G401 (cell line): Measurements from ENCODE around the gene C16orf95. TPM values are rescaled to one million over a fixed set of nuclear protein-coding genes. Genes with fewer than 3 reads are reported as not detected.
"Not testable (repeated sequence)": the region's sequence is repeated elsewhere in the genome, so short reads cannot be mapped to it uniquely, and the experiment has no call there.

Source experiments
- DNase-seq: peaks from one replicate; pipeline ENCODE4 v3.0.0-alpha.2; 2015; ENCODE audit warnings: low spot score
- in situ Hi-C: cut with HindIII; loops from 2 replicates; pipeline ENCODE4 v1.10.0; 2016; ENCODE audit warnings: low sequenced_read_pairs, mixed read lengths
- total RNA-seq: library from RNA; depleted of rRNA; stranded (reverse); fragments of >200 nt; shearing (Covaris generic); gene quantifications from 2 replicates; pipeline ENCODE4 v1.2.3, GENCODE V29; 2014; rRNA removed

C16orf95 gene, protein sequence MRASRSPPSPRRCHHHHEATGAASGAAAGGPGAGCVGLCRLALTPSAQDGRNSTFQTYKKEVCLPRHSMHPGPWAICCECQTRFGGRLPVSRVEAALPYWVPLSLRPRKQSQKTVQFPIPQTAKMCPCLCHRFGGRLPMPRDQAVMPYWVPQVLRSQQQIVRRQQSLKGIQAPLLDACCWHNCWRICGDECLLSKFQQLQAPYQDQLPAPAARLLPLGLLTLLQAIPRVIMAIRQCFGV
- total RNA-seq, result 7.0 and 14.2 TPM in 2 replicates

DNA sequence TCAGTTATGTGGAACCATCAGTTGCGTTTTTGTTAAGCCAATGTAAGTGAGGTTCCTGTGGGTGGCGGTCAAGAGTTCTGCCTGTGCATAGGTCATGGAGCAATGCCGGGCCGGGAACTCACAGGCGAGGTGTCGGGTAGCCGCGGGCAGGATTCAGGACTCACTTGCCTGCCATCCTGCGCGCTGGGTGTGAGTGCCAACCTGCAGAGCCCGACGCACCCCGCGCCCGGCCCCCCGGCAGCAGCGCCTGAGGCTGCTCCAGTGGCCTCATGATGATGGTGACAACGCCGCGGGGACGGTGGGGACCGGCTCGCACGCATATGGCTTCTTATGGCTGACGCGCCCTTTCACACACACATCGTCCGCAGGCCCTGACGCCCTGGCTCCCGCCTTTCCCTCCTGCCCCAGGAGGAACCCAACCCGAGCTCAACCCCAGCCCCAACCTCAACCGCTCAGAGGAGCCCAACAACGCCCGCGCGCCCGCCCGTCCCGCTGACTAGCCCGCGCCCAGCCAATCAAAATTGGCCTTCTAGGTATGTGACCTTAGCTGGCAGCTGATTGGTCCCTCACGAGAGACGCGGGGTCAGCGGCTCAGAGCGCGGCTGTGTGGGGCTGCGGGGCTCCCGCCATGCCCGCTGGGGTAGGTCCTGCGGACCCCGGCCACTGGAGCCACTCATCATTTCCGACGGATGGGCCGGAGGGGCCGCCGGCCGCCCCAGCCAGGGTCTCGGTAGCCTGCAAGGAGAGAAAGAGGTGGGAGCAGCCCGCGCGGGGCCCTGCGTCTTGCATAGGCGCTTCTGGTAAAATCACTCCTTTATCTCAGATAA, at the start of gene C16orf95:
C16orf95 (minus strand) TSS at position 470 of the 827 bp plus-strand sequence; CDS start at position 320, 150 bp downstream.
- in situ Hi-C loops, result no loop called here
- DNase-seq, result peak; percentile 96

DNA sequence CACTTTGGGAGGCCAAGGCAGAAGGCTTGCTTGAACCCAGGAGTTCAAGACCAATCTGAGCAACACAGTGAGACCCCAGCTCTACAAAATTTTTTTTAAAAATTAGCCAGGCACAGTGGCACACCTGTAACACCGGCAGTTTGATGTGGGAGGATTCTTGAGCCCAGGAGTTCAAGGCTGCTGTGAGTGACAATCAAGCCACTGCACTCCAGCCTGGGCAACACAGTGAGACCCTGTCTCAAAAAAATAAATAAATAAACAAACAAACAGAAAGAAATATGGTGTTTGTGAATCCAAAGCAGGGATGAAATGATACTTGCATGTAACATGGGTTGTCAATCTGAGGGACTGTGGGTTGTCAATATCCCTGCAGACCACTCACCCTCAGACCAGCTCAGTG, 49.7 kb upstream of the C16orf95 start:
- in situ Hi-C loops, result no loop called here

DNA sequence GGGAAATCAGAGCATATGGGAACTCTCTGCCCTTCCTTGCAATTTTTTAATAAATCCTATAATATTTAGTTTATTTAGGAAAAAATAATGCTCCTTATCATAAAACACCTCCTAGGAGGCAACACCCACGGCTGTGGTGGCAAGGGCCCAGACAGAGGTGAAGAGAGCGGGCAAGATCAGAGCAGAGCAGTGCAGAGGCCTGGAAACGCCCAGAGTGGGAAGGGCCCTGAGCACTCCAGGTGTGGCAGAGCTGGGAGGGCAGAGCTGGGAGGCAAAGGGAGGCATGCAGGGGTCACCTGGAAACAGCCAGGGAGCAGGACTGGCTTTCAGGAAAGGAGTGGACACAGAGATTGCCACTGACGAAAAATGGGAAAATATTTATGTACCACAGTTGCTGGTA, 49.1 kb upstream of the C16orf95 start:
- in situ Hi-C loops, result no loop called here
- DNase-seq, result no peak

More for the DNA sequence above, 49.7 kb upstream of the C16orf95 start:
- no peak for DNase-seq

DNA sequence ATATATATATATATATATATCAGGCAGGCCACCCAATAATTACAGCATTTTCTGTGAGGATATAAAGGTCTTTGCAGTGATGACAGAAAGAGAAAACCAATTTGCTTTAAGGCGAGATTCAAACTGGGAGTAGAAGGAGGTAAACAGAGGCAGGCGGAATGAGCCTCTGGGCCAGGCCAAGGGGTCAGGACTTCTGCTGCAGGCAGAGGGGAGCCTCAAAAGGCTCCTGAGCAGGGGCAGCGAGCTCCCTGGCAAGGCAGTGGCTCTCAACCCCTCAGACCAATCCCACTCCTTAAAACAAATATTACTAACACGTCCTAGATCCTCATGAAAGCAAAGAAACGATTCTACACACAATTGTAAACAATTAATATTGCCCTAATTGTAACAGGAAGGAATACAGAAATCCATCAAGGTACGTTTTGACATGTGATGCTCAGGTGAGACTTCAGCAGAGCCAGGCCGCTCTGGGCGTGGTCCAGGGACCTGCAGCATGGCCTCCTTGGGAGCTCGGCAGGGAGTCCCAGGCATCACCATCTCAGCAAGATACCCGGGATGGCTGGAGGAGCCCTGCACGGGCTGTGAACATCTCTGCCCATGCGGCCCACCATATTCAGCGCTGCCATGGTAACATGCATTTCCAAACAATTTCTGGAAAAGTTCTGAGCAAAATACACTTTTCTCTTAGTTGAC, 48.0 kb upstream of the C16orf95 start:
- no peak for DNase-seq
- in situ Hi-C loops, result no loop called here

DNA sequence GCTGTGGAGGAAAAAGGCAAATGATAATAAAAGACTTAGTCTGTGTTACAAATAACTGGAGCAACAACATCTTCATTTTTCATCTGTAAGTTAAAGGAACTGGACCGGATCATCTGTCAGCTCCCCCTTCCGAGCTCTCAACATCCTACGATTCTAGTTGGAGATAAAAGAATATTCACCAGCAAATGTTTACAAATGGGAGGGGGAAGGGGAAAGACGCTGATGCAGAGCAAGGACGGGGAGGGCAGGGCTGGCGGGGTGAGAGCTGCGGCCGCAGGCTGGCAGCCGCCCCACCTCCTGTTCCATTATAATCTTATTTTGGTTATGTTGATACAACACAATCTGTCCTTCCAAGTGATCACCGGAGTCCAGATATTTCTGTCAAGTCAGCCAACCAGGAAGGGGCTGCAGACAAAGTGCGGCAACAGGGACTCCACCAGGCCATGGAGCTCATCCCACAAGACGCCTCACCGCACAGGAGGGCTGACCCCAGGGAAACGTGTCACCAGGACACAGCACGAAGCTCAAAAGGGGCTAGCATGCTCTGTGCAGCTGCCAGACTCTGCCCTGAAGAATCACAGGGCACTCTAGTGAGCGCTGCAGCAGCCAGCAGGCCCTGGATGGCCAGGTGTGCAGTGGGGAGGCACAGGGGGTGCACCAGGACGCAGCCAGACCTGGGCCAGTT, 46.7 kb upstream of the C16orf95 start:
- in situ Hi-C loops, result no loop called here
- peak; percentile 96 for DNase-seq

DNA sequence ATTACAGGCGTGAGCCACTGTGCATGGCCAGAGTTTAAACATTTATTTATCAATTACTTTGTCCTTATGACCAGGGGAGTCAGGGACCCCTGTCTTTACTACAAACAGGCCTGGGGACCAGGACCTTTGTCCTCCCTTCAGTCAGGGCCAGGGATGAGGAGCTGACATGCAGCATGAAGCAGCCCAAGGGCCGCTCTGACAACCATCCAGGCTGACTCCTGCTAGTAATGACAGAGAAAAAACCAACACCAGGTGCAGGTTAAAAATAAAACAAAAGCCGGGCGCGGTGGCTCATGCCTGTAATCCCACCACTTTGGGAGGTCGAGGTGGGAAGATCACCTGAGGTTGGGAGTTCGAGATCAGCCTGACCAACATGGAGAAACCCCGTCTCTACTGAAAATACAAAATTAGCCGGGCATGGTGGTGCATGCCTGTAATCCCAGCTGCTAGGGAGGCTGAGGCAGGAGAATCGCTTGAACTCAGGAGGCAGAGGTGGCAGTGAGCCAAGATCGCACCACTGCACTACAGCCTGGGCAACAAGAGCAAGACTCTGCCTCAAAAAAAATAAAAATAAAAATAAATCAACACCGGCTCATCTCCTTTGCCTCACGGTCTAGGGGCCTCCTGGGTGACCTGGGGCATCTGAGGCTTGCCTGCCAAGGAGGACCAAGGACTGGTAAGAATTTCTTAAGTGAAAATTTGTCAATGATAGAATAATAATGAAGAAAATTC, 45.8 kb upstream of the C16orf95 start:
- in situ Hi-C loops, DNase-seq: not testable (repeated sequence)

DNA sequence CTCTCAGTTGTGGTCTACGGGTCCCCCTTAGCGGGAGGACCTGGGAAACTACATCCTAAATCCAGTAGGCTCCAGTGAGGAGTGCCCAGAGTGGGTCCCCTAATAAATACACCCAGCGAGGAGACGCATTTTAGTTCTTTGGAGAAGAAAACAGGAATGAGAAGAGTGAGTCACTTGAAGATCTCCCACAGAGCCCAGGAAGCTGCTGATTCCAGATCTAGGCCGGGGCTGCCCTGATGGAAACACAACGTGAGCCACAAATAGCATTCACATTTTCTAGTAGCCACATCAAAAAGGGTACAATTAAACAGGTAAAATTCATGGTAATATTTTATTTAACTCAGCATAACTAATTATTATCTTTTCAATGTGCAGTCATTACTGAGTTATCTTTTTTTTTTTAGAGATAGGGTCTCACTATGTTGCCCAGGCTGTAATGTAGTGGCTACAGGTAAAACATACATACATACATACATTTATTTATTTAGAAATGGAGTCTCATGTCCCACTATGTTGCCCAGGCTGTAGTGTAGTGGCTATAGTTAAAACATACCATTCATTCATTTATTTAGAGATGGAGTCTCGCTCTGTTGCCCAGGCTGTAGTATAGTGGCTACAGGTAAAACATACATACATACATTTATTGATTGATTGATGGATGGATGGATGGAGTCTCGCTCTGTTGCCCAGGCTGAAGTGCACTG, 44.9 kb upstream of the C16orf95 start:
- DNase-seq, result no peak
- in situ Hi-C loops, result no loop called here

DNA sequence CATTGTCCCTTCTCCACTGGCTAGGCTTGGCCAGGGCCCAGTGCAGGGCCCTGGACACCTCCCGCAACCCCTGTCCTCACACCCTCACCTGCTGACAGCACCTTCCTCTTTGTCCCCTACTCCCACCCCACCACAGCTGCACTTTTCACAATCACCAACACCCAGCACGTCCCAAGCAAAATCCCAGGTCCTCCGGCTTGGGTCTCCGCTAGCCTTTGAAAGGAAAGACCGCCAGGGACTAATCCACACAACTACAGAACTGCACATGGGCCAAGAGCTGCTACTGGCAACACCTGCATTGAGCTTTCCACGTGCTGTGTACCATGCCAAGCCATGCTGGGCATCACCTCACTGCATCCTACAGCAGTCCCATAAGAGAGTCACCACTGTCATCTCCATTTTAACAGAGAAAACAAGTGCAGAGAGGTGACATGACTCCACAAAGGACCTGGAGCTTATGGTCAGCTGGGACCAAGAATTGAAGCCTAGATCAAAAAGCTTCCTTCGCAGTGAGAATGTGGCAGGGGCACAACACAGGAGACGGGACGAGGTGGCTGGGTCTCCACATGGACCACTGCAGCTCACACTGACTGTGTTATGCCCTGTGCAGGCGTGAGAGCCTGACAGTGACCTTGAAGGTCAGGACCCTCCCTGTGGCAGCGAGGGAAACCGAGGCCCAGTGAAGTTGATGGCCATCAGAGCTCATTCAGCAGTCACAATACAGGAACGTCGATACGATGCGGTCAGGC, 43.8 kb upstream of the C16orf95 start:
- DNase-seq, result no peak
- in situ Hi-C loops, result no loop called here

DNA sequence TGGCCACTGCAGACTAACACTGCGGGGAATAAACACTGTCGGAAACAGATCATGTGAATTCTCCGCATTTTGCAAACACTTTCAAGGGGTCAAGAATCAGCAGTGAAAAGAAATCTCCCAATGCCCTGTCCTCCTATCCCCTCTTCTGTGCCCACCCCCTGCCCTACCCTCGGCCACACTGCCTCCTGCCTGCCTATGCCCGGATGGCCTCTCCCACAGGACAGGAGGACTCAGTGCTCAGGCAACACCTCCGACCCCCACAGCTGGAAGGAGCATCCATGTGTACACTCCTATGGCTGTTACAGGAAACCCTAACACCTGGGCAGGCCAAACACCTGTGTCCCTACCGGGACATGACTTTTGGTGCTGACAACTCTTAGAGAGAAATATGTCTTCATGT, 41.9 kb upstream of the C16orf95 start:
- no peak for DNase-seq
- in situ Hi-C loops, result no loop called here

DNA sequence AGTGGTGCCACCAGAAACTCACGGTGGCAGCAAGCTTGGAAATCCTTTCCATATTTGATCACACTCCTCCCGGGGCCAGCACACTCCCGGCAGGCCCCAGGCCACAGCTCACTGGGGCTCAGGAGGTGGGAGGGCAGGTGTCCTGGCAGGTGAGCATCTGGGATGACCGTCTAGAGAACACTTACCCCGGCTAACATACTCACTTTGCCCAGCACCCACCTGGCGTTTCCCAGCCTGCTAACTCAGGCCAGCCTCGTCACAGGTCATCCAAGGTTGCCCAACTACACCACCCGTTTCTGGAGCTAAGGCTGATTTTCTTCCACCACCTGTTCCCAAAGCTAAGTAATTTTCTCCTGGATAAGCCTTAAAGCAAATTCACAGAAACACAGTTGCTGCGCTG, 41.5 kb upstream of the C16orf95 start:
- in situ Hi-C loops, result no loop called here
- peak; percentile 67 for DNase-seq

DNA sequence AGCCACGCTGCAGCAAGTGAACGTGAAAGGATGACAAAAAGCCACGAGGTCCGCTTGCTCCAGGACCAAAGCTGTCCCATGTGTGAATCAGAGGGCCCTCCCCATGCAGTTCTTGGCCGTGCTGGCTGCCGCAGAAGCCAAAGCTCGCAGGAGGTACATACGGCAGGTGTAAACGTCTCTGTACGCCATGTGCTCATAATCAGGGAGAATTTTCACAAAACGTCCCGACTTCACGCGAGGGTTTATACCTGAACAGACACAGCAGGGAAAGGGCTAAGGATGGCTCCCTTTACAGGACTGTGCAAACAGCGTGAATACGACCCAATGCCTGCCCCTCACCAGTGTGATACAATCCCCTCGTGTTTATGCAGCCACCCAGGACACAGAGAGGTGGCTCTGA, 41.1 kb upstream of the C16orf95 start:
- in situ Hi-C loops, result no loop called here
- peak; percentile 97 for DNase-seq

DNA sequence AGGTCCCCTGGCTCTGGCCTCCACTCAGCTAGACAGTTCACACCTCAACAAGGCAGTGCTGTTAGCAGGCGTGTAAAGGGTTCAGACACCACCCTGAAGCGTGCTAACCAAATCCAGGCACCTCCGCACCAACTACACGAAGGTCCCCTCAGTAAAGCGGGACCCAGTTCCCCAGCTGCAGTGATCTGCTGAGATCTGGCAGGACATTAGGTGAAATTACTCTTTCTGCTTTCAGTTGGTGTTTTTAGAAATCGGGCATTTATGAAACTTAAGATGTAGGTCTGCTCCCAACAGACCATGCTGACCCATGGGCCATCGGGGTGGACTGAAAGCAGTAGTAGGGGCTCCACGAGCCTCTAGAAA, 39.3 kb upstream of the C16orf95 start:
- DNase-seq, result no peak
- in situ Hi-C loops, result no loop called here

DNA sequence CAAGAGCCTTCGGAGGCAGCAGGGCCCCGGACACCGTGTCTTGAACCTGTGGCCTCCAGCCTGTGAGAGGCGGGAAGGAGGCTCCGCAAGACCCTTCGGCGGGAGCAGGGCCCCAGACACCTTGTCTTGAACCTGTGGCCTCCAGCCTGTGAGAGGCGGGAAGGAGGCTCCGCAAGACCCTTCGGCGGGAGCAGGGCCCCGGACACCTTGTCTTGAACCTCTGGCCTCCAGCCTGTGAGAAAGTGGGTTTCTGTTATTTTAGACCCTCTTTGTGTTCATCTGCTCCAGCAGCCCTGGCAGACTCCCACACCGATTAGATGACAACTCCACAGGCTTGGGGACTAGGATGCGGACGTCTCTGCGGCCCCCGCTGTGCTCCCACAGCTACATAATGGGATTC, 36.4 kb upstream of the C16orf95 start:
- DNase-seq, result peak; percentile 48
- in situ Hi-C loops, result no loop called here

DNA sequence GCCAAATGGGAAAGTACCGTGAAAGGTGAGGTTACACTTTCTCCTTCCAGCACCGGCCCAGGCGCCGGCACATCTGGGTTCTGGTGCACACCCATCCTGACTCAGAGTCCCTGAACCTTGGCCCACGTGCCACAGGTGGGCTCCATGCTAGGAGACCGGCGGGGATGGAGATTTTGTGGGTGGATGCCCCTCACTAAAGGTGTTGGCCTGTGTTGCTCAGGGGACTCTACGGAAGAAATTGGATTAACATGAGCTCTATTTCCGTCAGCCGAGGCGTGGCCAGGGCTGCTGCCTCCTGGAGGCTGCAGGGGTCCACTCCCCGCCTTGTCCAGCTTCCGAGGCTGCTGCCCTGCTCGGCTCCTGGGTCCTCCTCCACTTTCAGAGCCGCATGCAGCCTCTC, 35.6 kb upstream of the C16orf95 start:
- DNase-seq, result no peak
- in situ Hi-C loops, result no loop called here

DNA sequence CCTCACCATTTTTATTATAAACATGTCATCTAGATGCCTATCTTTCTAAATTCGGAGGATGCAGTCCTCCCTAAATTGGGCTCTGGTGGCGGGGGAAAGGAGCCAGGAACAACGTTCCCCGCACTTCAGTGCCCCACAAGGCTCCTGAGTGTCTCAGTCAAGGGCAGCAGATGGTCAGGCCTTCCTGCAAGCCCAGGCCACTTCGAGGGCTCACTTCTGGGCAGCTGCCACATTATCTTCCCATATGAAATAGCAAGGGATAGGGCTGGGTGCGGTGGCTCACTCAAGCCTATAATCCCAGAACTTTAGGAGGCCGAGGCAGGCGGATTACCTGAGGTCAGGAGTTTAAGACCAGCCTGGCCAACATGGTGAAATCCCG, 34.1 kb upstream of the C16orf95 start:
- in situ Hi-C loops, result no loop called here
- DNase-seq, result peak; percentile 85

DNA sequence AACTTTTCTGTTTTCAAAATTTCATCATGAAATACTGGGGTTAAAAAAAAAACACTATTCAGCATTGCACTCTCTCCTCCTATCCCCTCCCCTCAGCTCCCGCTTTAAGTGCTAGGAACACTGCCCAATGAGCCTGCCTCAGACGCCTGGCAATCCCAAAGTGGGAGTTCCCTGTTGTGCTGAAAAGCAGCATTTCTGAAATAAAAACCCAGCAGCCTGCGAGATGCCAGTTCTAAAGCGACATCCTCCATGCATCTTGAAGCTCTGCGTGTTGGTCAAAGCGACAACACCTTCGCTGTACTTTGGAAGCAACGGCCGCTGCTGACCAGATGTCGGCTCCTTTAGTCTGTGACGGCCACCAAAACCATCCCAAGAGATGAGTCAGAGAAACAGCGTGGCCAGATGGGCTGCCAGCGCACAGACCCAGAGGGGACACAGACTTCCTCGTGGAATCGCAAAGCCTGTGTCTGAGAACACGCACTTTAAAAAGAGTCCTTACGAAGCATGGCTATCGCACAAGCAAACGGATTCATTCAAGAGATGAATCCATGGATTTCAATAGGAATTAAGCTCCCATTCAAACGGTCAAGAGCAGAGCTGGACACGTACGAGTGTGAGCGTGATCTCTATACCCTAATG, 33.6 kb upstream of the C16orf95 start:
- DNase-seq, result peak; percentile 83
- in situ Hi-C loops, result no loop called here

DNA sequence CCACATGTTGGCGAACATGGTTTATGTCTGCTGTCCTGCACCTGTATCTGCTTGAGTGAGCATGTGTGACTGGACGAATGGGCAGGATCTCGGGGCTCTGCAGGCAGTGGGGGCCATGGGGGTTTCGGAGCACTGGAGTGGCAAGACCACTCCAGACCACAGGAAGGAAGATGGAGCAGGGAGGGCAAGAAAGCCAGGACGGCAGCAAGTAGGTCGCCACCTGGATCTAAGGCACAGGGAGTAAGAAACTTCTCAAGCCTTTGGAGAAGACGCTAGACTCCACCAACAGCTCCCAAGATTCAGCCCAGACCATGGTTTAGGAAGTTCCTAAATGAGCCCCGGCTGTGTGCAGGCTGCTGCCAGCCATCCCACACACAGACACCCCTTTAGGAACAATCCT, 32.8 kb upstream of the C16orf95 start:
- in situ Hi-C loops, result no loop called here
- DNase-seq, result peak; percentile 36
